Activated T-helper 17 cell treated with anti-CD3 and anti-CD28 coated beads, Interleukin-2, amount 50 U/mL, for 72 hours (primary cell): ENCODE results near the gene KBTBD13. TPM values are rescaled to one million over a fixed set of nuclear protein-coding genes. Genes with fewer than 3 reads are reported as not detected.
"Not testable (repeated sequence)": the region's sequence is repeated elsewhere in the genome, so short reads cannot be mapped to it uniquely, and the experiment has no call there.

Source experiments
- ATAC-seq: fragments of 150-1000 bp; cut with Tn5 transposase; replicated peaks from 2 replicates; pipeline ENCODE4 v1.10.0; 2021; ENCODE audit warnings: mild to moderate bottlenecking, moderate library complexity
- H3K27ac Mint-ChIP-seq: one replicate; pipeline ENCODE4 v1.8.0; 2022; ENCODE audit warnings: mixed read lengths
- H3K27me3 Mint-ChIP-seq: one replicate; pipeline ENCODE4 v1.8.0; 2022; ENCODE audit warnings: mixed read lengths
- H3K36me3 Mint-ChIP-seq: one replicate; pipeline ENCODE4 v1.8.0; 2022; ENCODE audit warnings: low read depth, mild to moderate bottlenecking, mixed read lengths
- H3K4me1 Mint-ChIP-seq: one replicate; pipeline ENCODE4 v1.8.0; 2022; ENCODE audit warnings: mixed read lengths
- H3K4me3 Mint-ChIP-seq: one replicate; pipeline ENCODE4 v1.8.0; 2022; ENCODE audit warnings: mild to moderate bottlenecking, mixed read lengths
- H3K9me3 Mint-ChIP-seq: one replicate; pipeline ENCODE4 v1.8.0; 2022; ENCODE audit warnings: mixed read lengths
- total RNA-seq, 2 donors: library from RNA; stranded (reverse); gene quantifications; one replicate each; pipeline ENCODE4 v1.2.3, GENCODE V29; 2022

Gene KBTBD13
- total RNA-seq, 2 donors from 2014 or later: not detected

- H3K36me3 Mint-ChIP-seq: no peaks in the 10 kb centered on the region
- no peaks in the 10 kb centered on the region for H3K4me1 Mint-ChIP-seq
- H3K27ac Mint-ChIP-seq: no peak overlapping the region
- no peak for ATAC-seq
- no peak overlapping the region for H3K4me3 Mint-ChIP-seq
- peaks cover 5% of the 10 kb centered on the region for H3K27me3 Mint-ChIP-seq
- H3K9me3 Mint-ChIP-seq: no peaks in the 10 kb centered on the region
Observed at GRCh38 chr15:65042776-65043327, 33.7 kb upstream of the KBTBD13 start.

GRCh38 chr15:65044218-65044617 lies 32.3 kb upstream of the KBTBD13 start:
- H3K4me3 Mint-ChIP-seq, H3K27ac Mint-ChIP-seq, H3K9me3 Mint-ChIP-seq, H3K36me3 Mint-ChIP-seq, H3K4me1 Mint-ChIP-seq, H3K27me3 Mint-ChIP-seq: not testable (repeated sequence)
- peak; percentile 93 for ATAC-seq

GRCh38 chr15:65044724-65045481 lies 31.6 kb upstream of the KBTBD13 start, which contains the start of gene SLC51B:
Gene SLC51B (plus strand): TSS chr15:65045387. CDS start chr15:65050005, 4,618 bp downstream.
- no peak for ATAC-seq
- Mint-ChIP-seq H3K9me3 (no peaks in the 10 kb centered on the region), H3K4me1 (peaks cover 4% of the 10 kb centered on the region), H3K27ac (no peak within 1 kb of the TSS), H3K27me3 (peaks cover 5% of the 10 kb centered on the region), H3K36me3 (no peaks in the 10 kb centered on the region), H3K4me3 (no peak within 1 kb of the TSS)

- Mint-ChIP-seq H3K4me1 (peaks cover 9% of the 10 kb centered on the region), H3K27ac (no peak overlapping the region), H3K9me3 (no peaks in the 10 kb centered on the region), H3K4me3 (no peak overlapping the region), H3K36me3 (no peaks in the 10 kb centered on the region), H3K27me3 (no peaks in the 10 kb centered on the region)
- ATAC-seq: no peak
Observed at GRCh38 chr15:65048241-65048640, 28.3 kb upstream of the KBTBD13 start.

GRCh38 chr15:65049418-65049840 lies 27.1 kb upstream of the KBTBD13 start:
- Mint-ChIP-seq H3K27me3 (no peaks in the 10 kb centered on the region), H3K27ac (peak overlapping the region; percentile 72), H3K4me1 (peaks cover 9% of the 10 kb centered on the region), H3K4me3 (peak overlapping the region; percentile 68), H3K9me3 (no peaks in the 10 kb centered on the region), H3K36me3 (no peaks in the 10 kb centered on the region)
- peak; percentile 99 for ATAC-seq

- no peaks in the 10 kb centered on the region for H3K27me3 Mint-ChIP-seq
- H3K9me3 Mint-ChIP-seq: no peaks in the 10 kb centered on the region
- H3K4me1 Mint-ChIP-seq: peaks cover 9% of the 10 kb centered on the region
- H3K4me3 Mint-ChIP-seq: peak overlapping the region; percentile 68
- peak overlapping the region; percentile 72 for H3K27ac Mint-ChIP-seq
- no peaks in the 10 kb centered on the region for H3K36me3 Mint-ChIP-seq
- no peak for ATAC-seq
Observed at GRCh38 chr15:65050270-65050669, 26.3 kb upstream of the KBTBD13 start.

GRCh38 chr15:65051266-65051665 lies 25.3 kb upstream of the KBTBD13 start:
- ATAC-seq: no peak
- no peak overlapping the region for H3K27ac Mint-ChIP-seq
- H3K27me3 Mint-ChIP-seq: no peaks in the 10 kb centered on the region
- no peaks in the 10 kb centered on the region for H3K9me3 Mint-ChIP-seq
- H3K4me1 Mint-ChIP-seq: peaks cover 9% of the 10 kb centered on the region
- H3K36me3 Mint-ChIP-seq: no peaks in the 10 kb centered on the region
- H3K4me3 Mint-ChIP-seq: no peak overlapping the region

- Mint-ChIP-seq H3K9me3 (no peaks in the 10 kb centered on the region), H3K4me3 (no peak overlapping the region), H3K27ac (no peak overlapping the region), H3K4me1 (peaks cover 9% of the 10 kb centered on the region), H3K27me3 (no peaks in the 10 kb centered on the region), H3K36me3 (no peaks in the 10 kb centered on the region)
- ATAC-seq: no peak
Observed at GRCh38 chr15:65052956-65053355, 23.6 kb upstream of the KBTBD13 start.

GRCh38 chr15:65054333-65055200 lies 22.0 kb upstream of the KBTBD13 start:
- Mint-ChIP-seq H3K36me3 (no peaks in the 10 kb centered on the region), H3K27ac (no peak overlapping the region), H3K4me1 (peaks cover 9% of the 10 kb centered on the region), H3K27me3 (no peaks in the 10 kb centered on the region), H3K9me3 (no peaks in the 10 kb centered on the region), H3K4me3 (no peak overlapping the region)
- ATAC-seq: peak; percentile 34

GRCh38 chr15:65055201-65055870 lies 21.2 kb upstream of the KBTBD13 start:
- Mint-ChIP-seq H3K27ac (no peak overlapping the region), H3K4me3 (no peak overlapping the region), H3K9me3 (no peaks in the 10 kb centered on the region), H3K4me1 (peaks cover 1% of the 10 kb centered on the region), H3K27me3 (no peaks in the 10 kb centered on the region), H3K36me3 (no peaks in the 10 kb centered on the region)
- no peak for ATAC-seq

GRCh38 chr15:65056106-65056505 lies 20.4 kb upstream of the KBTBD13 start:
- Mint-ChIP-seq H3K4me3 (no peak overlapping the region), H3K9me3 (no peaks in the 10 kb centered on the region), H3K27ac (no peak overlapping the region), H3K27me3 (no peaks in the 10 kb centered on the region), H3K4me1 (no peaks in the 10 kb centered on the region), H3K36me3 (no peaks in the 10 kb centered on the region)
- ATAC-seq: no peak

GRCh38 chr15:65056868-65057548 lies 19.5 kb upstream of the KBTBD13 start:
- Mint-ChIP-seq H3K9me3 (no peaks in the 10 kb centered on the region), H3K4me3 (no peak overlapping the region), H3K27me3 (no peaks in the 10 kb centered on the region), H3K4me1 (no peaks in the 10 kb centered on the region), H3K36me3 (no peaks in the 10 kb centered on the region), H3K27ac (no peak overlapping the region)
- ATAC-seq: no peak

- H3K4me3 Mint-ChIP-seq: no peak overlapping the region
- H3K4me1 Mint-ChIP-seq: no peaks in the 10 kb centered on the region
- H3K27me3 Mint-ChIP-seq: no peaks in the 10 kb centered on the region
- H3K36me3 Mint-ChIP-seq: no peaks in the 10 kb centered on the region
- H3K9me3 Mint-ChIP-seq: no peaks in the 10 kb centered on the region
- H3K27ac Mint-ChIP-seq: no peak overlapping the region
- ATAC-seq: no peak
Observed at GRCh38 chr15:65057549-65057940, 19.0 kb upstream of the KBTBD13 start.
